Spleen (tissue), 7 donors: Measurements from ENCODE around the gene SIPA1L3.

Experiments used
- POLR2A ChIP-seq, 3 donors: fragments of 450-650 bp; IDR thresholded peaks; one replicate each; pipeline ENCODE4 v1.5.1; 2017; ENCODE audit warnings: antibody characterized with exemption in 3 of 3, mild to moderate bottlenecking in 1 of 3
- TF ChIP-seq, protein P1 (sequence below), 11 experiments: fragments of 200-600 bp in 7 of 11; fragments of 450-650 bp in 4 of 11; sonication (generic) in 4 of 11; IDR thresholded peaks in 8 of 11; conservative IDR thresholded peaks in 3 of 11; 1 replicate in 7 of 11; 2 replicates in 4 of 11; pipeline versions ENCODE4 v1.4.0 to v1.8.0; 2016 to 2021; ENCODE audit warnings: antibody characterized with exemption in 11 of 11, inconsistent platforms in 4 of 11, mild to moderate bottlenecking in 1 of 11
- donor health status: DM: no; HTN: no; CAD: no; lungs with moderate emphysema.
- donor health status: DM: no; HTN: no; CAD: no.
- donor health status: DM: no; HTN: no; CAD: no.

DNA sequence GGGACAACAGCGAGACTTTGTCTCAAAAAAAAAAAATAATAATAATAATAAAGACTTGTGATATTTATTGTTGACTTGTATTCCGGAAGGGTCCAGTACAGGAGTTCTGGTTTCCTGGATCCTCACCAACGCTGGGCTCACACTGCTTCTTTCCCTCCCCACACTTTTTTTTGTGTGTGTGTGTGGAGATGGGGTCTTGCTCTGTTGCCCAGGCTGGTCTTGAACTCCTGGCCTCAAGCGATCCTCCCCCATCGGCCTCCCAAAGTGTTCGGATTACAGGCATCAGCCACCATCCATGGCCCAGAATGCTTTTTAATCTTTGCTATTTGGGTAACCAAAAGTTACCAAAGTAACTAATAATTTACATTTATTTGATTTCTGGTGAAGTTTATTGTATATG, 39.1 kb downstream of the SIPA1L3 start:
- TF ChIP-seq, protein P1, sequence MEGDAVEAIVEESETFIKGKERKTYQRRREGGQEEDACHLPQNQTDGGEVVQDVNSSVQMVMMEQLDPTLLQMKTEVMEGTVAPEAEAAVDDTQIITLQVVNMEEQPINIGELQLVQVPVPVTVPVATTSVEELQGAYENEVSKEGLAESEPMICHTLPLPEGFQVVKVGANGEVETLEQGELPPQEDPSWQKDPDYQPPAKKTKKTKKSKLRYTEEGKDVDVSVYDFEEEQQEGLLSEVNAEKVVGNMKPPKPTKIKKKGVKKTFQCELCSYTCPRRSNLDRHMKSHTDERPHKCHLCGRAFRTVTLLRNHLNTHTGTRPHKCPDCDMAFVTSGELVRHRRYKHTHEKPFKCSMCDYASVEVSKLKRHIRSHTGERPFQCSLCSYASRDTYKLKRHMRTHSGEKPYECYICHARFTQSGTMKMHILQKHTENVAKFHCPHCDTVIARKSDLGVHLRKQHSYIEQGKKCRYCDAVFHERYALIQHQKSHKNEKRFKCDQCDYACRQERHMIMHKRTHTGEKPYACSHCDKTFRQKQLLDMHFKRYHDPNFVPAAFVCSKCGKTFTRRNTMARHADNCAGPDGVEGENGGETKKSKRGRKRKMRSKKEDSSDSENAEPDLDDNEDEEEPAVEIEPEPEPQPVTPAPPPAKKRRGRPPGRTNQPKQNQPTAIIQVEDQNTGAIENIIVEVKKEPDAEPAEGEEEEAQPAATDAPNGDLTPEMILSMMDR (IDR thresholded peaks at IDR 0.05 in 8 of 11, conservative IDR thresholded peaks at IDR 0.05 in 3 of 11) = no peak
- TF ChIP-seq POLR2A (IDR thresholded peaks at IDR 0.05) = no peak
